HepG2 (cell line): ENCODE measurements around the gene ATN1. TPM values are rescaled to one million over a fixed set of nuclear protein-coding genes. Genes with fewer than 3 reads are reported as not detected.
A peak's percentile ranks its signal among the peaks of the same experiment; 100 is the strongest.

Source experiments
- CBX5 ChIP-seq: sonication (generic); formaldehyde crosslinking; IDR thresholded peaks from 2 replicates; pipeline ENCODE4 v1.4.0; 2020; ENCODE audit warnings: missing genetic modification reagents, borderline replicate concordance
- DDIT3 ChIP-seq: sonication (generic); formaldehyde crosslinking; IDR thresholded peaks from 2 replicates; pipeline ENCODE4 v1.4.0; 2020; ENCODE audit warnings: mild to moderate bottlenecking, missing genetic modification reagents
- EHMT2 ChIP-seq: fragments of 200-600 bp; sonication (generic); IDR thresholded peaks from 2 replicates; pipeline ENCODE4 v1.7.0; 2017; ENCODE audit warnings: antibody characterized with exemption, low read depth, low read length, borderline replicate concordance
- GTF2F1 ChIP-seq: fragments of 150-350 bp; IDR thresholded peaks from 2 replicates; pipeline ENCODE4 v1.6.1; 2014; ENCODE audit warnings: low read length
- KMT2A ChIP-seq: sonication (generic); formaldehyde crosslinking; IDR thresholded peaks from 2 replicates; pipeline ENCODE4 v1.4.0; 2020; ENCODE audit warnings: missing genetic modification reagents
- MIXL1 ChIP-seq: IDR thresholded peaks from 2 replicates; pipeline ENCODE4 v1.6.1; 2016
- NFATC3 ChIP-seq: sonication (generic); formaldehyde crosslinking; IDR thresholded peaks from 2 replicates; pipeline ENCODE4 v1.5.1; 2020; ENCODE audit warnings: mild to moderate bottlenecking, missing genetic modification reagents
- PAWR ChIP-seq: sonication (generic); formaldehyde crosslinking; IDR thresholded peaks from 2 replicates; pipeline ENCODE4 v1.4.0; 2020; ENCODE audit warnings: missing genetic modification reagents, mild to moderate bottlenecking, borderline replicate concordance
- PLRG1 ChIP-seq: fragments of 450-650 bp; conservative IDR thresholded peaks from 2 replicates; pipeline ENCODE4 v1.6.1; 2016
- POLR2A ChIP-seq, 2 experiments: IDR thresholded peaks; 2 replicates each; pipeline ENCODE4 v1.6.1; 2011; ENCODE audit warnings: low read depth in 2 of 2, low read length in 2 of 2, mild to moderate bottlenecking in 1 of 2, moderate library complexity in 1 of 2; ENCODE audit not compliant: insufficient read depth in 1 of 2
- RBFOX2 ChIP-seq: fragments of 200-400 bp; formaldehyde crosslinking; IDR thresholded peaks from 2 replicates; pipeline ENCODE4 v1.6.1; 2017; ENCODE audit warnings: low read depth, mild to moderate bottlenecking, low read length
- SPEN ChIP-seq: sonication (generic); formaldehyde crosslinking; IDR thresholded peaks from 2 replicates; pipeline ENCODE4 v1.5.1; 2020; ENCODE audit warnings: low read depth, mild to moderate bottlenecking, missing genetic modification reagents
- ZFP90 ChIP-seq: sonication (generic); formaldehyde crosslinking; IDR thresholded peaks from 2 replicates; pipeline ENCODE4 v1.8.0; 2022; ENCODE audit warnings: missing genetic modification reagents, mild to moderate bottlenecking, inconsistent platforms, borderline replicate concordance
- ZNF333 ChIP-seq: sonication (generic); formaldehyde crosslinking; IDR thresholded peaks from 2 replicates; pipeline ENCODE4 v1.4.0; 2020; ENCODE audit warnings: mild to moderate bottlenecking, missing genetic modification reagents, borderline replicate concordance
- ZNF570 ChIP-seq: sonication (generic); formaldehyde crosslinking; IDR thresholded peaks from 2 replicates; pipeline ENCODE4 v1.4.0; 2020; ENCODE audit warnings: mild to moderate bottlenecking, missing genetic modification reagents, borderline replicate concordance
- polyA plus RNA-seq, 8 experiments: library from polyadenylated mRNA; depleted of rRNA in 3 of 8; stranded (reverse) in 7 of 8; unstranded in 1 of 8; fragments of >200 nt; fragmentation: Illumina TruSeq in 4 of 8; extraction: Trizol in 4 of 8; gene quantifications; 2 replicates each; pipeline versions ENCODE4 v1.2.1 to v1.2.3, GENCODE V29; 2011 to 2016; ENCODE audit warnings: low read depth in 4 of 8, missing spikeins in 1 of 8, mixed read lengths in 1 of 8; ENCODE audit not compliant: insufficient read depth in 1 of 8
- total RNA-seq, 5 experiments: library from RNA; depleted of rRNA; stranded (reverse); fragments of >200 nt; fragmentation: Illumina TruSeq; extraction: Trizol; gene quantifications; 2 replicates each; pipeline ENCODE4 v1.2.3, GENCODE V29; 2016; ENCODE audit warnings: low read depth in 1 of 5
- TF ChIP-seq, protein P1 (sequence below): sonication (generic); formaldehyde crosslinking; IDR thresholded peaks from 2 replicates; pipeline ENCODE4 v1.5.1; 2020; ENCODE audit warnings: mild to moderate bottlenecking, missing genetic modification reagents, borderline replicate concordance
- TF ChIP-seq, protein P2 (sequence below): sonication (generic); formaldehyde crosslinking; IDR thresholded peaks from 2 replicates; pipeline ENCODE4 v1.8.1; 2023; ENCODE audit warnings: mild to moderate bottlenecking, missing genetic modification reagents, borderline replicate concordance
- TF ChIP-seq, protein P3 (sequence below): sonication (generic); formaldehyde crosslinking; IDR thresholded peaks from 2 replicates; pipeline ENCODE4 v1.5.1; 2020; ENCODE audit warnings: mild to moderate bottlenecking, missing genetic modification reagents, moderate library complexity

The ATN1 gene
- total and polyA plus RNA-seq, 2 of the 13 experiments (the other 11 are each of a cell fraction or from before 2014, with no cell fraction given), result 2.1 to 8.6 TPM

DNA sequence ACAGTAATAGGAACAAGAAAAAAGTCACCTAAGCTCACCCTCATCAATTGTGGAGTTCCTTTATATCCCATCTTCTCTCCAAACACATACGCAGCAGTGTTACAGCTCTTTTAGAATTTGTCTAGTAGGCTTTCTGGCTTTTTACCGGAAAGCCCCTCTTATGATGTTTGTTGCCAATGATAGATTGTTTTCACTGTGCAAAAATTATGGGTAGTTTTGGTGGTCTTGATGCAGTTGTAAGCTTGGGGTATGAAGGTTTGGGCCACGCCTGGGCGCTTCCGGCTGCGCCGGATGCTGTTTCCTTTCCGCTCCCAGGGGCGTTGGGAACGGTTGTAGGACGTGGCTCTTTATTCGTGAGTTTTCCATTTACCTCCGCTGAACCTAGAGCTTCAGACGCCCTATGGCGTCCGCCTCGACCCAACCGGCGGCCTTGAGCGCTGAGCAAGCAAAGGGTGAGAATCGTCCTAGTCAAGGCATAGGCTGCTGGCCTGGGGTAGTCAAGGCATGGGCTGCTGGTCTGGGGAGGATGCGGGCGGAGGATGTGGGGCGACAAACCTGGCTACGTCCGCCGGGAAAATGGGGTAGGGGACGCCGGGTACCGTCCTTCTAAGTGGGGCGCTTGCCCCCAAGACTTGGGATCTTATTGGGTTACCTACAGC lies 16.1 kb downstream of the ATN1 start, which contains the start of the genes C12orf57 and RNU7-1 (continued):
- TF ChIP-seq, protein P1, sequence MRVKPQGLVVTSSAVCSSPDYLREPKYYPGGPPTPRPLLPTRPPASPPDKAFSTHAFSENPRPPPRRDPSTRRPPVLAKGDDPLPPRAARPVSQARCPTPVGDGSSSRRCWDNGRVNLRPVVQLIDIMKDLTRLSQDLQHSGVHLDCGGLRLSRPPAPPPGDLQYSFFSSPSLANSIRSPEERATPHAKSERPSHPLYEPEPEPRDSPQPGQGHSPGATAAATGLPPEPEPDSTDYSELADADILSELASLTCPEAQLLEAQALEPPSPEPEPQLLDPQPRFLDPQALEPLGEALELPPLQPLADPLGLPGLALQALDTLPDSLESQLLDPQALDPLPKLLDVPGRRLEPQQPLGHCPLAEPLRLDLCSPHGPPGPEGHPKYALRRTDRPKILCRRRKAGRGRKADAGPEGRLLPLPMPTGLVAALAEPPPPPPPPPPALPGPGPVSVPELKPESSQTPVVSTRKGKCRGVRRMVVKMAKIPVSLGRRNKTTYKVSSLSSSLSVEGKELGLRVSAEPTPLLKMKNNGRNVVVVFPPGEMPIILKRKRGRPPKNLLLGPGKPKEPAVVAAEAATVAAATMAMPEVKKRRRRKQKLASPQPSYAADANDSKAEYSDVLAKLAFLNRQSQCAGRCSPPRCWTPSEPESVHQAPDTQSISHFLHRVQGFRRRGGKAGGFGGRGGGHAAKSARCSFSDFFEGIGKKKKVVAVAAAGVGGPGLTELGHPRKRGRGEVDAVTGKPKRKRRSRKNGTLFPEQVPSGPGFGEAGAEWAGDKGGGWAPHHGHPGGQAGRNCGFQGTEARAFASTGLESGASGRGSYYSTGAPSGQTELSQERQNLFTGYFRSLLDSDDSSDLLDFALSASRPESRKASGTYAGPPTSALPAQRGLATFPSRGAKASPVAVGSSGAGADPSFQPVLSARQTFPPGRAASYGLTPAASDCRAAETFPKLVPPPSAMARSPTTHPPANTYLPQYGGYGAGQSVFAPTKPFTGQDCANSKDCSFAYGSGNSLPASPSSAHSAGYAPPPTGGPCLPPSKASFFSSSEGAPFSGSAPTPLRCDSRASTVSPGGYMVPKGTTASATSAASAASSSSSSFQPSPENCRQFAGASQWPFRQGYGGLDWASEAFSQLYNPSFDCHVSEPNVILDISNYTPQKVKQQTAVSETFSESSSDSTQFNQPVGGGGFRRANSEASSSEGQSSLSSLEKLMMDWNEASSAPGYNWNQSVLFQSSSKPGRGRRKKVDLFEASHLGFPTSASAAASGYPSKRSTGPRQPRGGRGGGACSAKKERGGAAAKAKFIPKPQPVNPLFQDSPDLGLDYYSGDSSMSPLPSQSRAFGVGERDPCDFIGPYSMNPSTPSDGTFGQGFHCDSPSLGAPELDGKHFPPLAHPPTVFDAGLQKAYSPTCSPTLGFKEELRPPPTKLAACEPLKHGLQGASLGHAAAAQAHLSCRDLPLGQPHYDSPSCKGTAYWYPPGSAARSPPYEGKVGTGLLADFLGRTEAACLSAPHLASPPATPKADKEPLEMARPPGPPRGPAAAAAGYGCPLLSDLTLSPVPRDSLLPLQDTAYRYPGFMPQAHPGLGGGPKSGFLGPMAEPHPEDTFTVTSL (CRISPR knock-in tag), result peak; percentile 69; the same call in 1 of the 2 replicates
- TF ChIP-seq GTF2F1, result peak; percentile 99
- peak; percentile 10; the same call in 1 of the 2 replicates for TF ChIP-seq ZNF333 (CRISPR knock-in tag)
- TF ChIP-seq MIXL1 (CRISPR knock-in tag), result peak; percentile 84
- no peak for TF ChIP-seq ZFP90 (CRISPR knock-in tag)
- peak; percentile 91 for TF ChIP-seq RBFOX2
- TF ChIP-seq CBX5 (CRISPR knock-in tag), result peak; percentile 59; the same call in 1 of the 2 replicates
- TF ChIP-seq, protein P2, sequence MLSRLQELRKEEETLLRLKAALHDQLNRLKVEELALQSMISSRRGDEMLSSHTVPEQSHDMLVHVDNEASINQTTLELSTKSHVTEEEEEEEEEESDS (CRISPR knock-in tag), result peak; percentile 100
- TF ChIP-seq PAWR (CRISPR knock-in tag), result 0 out of 2 replicates have a peak, but pooled peaks have one; percentile 89
- TF ChIP-seq SPEN (CRISPR knock-in tag), result no peak
- peak in 1 of 2 experiments; percentile 100; a peak in 2 of 4 replicates for TF ChIP-seq POLR2A (IDR thresholded peaks at IDR 0.05; ENCODE audit: insufficient read depth in 1 of 2, low read depth in 2 of 2, low read length in 2 of 2)
- no peak for TF ChIP-seq EHMT2
- TF ChIP-seq KMT2A (CRISPR knock-in tag), result peak; percentile 84; the same call in 1 of the 2 replicates
- TF ChIP-seq, protein P3, sequence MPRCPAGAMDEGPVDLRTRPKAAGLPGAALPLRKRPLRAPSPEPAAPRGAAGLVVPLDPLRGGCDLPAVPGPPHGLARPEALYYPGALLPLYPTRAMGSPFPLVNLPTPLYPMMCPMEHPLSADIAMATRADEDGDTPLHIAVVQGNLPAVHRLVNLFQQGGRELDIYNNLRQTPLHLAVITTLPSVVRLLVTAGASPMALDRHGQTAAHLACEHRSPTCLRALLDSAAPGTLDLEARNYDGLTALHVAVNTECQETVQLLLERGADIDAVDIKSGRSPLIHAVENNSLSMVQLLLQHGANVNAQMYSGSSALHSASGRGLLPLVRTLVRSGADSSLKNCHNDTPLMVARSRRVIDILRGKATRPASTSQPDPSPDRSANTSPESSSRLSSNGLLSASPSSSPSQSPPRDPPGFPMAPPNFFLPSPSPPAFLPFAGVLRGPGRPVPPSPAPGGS (CRISPR knock-in tag), result no peak
- no peak for TF ChIP-seq PLRG1
- peak; percentile 86; the same call in 1 of the 2 replicates for TF ChIP-seq ZNF570 (CRISPR knock-in tag)
- TF ChIP-seq DDIT3 (CRISPR knock-in tag), result peak; percentile 88; the same call in 1 of the 2 replicates
- TF ChIP-seq NFATC3 (CRISPR knock-in tag), result no peak
